SK-N-SH (cell line): Measurements from ENCODE around the gene STAG2.

Source experiments
- CTCF ChIP-seq: fragments of 200-600 bp; sonication (generic); IDR thresholded peaks from 2 replicates; pipeline ENCODE4 v1.6.1; 2017; ENCODE audit warnings: antibody characterized with exemption, mild to moderate bottlenecking, moderate library complexity
- GATA2 ChIP-seq: sonication (generic); formaldehyde crosslinking; IDR thresholded peaks from 2 replicates; pipeline ENCODE4 v1.5.0; 2020; ENCODE audit warnings: mild to moderate bottlenecking, missing genetic modification reagents
- POLR2AphosphoS5 ChIP-seq: IDR thresholded peaks from 2 replicates; pipeline ENCODE4 v1.6.1; 2012; ENCODE audit warnings: low read depth, low read length
- RAD21 ChIP-seq: IDR thresholded peaks from 2 replicates; pipeline ENCODE4 v1.6.1; 2012; ENCODE audit warnings: mild to moderate bottlenecking, low read length
- USF1 ChIP-seq: IDR thresholded peaks from 2 replicates; pipeline ENCODE4 v1.4.0; 2012; ENCODE audit warnings: low read depth, borderline replicate concordance

- no peak for TF ChIP-seq CTCF
- TF ChIP-seq GATA2 (CRISPR knock-in tag), result no peak
- no peak for TF ChIP-seq POLR2AphosphoS5
- no peak for TF ChIP-seq USF1
- TF ChIP-seq RAD21, result no peak
Observed at GRCh38 chrX:124125471-124125870, 164.0 kb downstream of the STAG2 start.
